ENCODE results near the gene CNTLN.
"Not testable (repeated sequence)": the region's sequence is repeated elsewhere in the genome, so short reads cannot be mapped to it uniquely, and the experiment has no call there.

The CNTLN gene

DNA sequence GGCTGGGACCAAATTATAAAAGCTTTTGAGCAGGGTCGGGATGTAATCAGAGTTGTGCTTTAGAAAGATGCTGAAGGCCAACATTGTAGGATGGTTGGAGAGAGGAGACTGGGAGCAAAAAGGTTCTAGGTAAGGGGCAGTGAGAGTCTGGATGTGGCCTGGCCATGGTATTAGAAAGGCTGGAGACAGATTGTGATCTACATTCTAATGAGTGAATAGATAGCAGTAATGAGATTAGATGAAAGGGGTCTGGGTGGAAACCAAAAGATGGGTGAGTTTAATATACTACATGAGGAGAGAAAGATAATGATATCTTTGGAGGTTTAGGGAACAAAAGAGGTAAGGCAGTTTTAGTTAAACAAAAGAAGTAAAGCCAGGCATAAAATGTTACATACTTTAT is 355.3 kb downstream of the CNTLN start:
- no peak for DNase-seq (ENCODE audit: low read depth in 2 of 2)

DNA sequence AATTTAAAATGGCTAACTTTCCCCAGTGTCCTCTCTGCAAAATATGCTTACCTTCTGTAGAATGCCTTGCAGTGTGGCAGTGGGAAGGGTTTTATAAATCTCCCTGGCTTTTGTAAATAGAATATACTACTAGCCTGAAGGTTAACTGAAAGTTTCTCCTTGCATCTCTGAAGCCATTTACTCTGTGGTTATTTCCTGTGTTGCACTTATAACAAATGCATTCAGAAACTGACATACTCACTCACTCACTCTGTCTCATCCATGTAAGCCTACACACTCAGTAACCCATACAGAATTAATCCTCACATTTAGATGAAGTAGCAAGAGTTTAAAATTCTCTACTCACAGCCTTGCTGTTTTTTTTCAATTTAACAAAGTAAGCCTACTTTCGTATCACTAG is 356.9 kb downstream of the CNTLN start:
- DNase-seq (ENCODE audit: low read depth in 2 of 2), result no peak

DNA sequence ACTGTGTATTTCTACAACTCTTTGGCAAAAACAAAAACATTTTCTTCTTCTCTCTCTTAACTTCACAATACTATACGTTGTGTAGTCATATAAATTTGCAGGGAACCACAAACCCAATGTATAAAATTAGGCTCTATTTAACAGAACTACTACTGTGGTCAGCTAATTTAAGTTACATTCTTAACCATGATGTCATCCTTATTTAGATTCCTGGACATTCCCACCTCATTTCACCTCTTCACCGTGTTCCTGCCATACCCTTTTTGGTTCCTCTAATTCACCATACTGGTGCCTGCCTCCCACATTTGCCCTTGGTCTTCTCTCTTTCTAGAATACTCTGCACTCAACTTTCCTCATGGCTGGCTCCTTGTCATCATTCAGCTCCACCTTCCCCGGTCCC is 368.4 kb downstream of the CNTLN start:
- no peak for DNase-seq (ENCODE audit: low read depth in 2 of 2)

- DNase-seq (ENCODE audit: low read depth in 2 of 2), result no peak
Measured at GRCh38 chr9:17509151-17509550, 374.3 kb downstream of the CNTLN start.

DNA sequence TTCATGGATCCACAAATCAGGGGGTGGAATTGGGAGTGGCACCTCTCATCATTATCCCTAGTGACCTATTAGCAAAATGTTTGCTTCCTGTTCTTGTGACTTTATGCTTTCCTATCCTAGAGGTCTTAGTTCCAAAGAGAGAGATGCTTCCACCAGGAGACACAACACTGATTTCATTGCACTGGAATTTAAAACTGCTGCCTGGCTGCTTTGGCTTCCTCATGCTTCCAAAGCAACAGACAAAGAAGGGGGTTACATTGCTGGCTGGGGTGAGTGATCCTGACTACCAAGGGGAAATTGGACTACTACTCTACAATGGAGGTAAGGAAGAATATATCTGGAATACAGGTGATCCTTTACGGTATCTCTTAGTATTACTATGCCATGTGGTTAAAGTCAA is 374.9 kb downstream of the CNTLN start:
- DNase-seq (ENCODE audit: low read depth in 2 of 2), result no peak

DNA sequence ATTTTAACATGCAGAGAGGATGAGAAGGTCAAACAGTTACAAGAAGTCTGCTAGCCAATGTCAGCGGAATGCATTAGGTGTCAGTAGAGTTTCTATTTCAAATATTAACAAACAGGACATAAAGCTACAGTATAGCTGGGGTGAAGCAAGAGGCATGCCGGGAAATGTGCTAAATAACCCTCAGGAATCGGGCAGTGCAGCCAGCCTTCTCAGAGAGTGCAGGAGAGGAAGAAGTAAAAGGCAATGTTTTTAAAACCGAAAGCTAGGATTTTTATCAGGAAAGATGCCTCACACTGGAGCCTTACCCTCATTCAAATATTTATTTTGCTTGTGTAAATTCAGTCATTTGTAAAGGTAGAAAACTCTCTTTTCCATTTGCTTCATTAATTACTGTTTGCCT is 384.9 kb downstream of the CNTLN start:
- DNase-seq (ENCODE audit: low read depth in 2 of 2), result no peak

DNA sequence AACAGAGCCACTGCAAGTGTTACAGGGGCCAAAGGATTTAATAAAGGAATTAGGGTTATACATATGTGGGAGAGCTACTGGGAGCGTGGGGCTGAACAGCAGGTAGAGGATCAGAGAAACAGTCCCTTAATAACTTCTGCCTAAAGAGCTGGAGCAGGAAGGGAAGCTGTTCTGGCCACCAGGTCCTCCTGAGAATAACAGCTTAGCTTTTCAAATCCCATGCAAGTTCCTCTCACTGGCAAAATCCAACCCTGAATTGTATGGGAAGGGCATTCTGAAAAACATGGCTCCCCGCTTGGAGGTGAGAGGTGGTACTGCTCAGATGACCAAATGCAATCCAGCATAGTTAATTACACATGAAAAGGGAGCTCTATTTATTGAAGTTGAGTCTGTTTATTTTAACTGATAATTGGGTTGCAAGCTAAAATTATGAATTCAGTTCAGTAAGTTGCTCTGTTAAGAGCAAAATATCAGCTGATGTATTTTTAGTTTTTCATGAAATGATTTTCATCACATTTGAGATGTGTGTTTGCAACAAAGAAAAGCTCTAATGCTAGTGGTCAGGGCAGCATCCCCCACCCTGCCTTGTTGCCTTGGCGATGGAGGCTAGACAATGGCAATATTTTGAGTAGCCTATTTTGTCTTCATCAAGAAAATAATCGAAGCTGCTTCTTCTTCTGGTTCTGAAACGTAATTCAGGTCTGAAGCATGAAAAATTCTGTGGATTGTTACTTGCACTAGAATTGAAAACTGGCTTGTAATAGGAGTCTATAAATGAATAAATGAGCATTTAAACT is 385.6 kb downstream of the CNTLN start:
- DNase-seq (ENCODE audit: low read depth in 2 of 2), result no peak

GRCh38 chr9:17521100-17521855 is 386.4 kb downstream of the CNTLN start:
- no peak for DNase-seq (ENCODE audit: low read depth in 2 of 2)

DNA sequence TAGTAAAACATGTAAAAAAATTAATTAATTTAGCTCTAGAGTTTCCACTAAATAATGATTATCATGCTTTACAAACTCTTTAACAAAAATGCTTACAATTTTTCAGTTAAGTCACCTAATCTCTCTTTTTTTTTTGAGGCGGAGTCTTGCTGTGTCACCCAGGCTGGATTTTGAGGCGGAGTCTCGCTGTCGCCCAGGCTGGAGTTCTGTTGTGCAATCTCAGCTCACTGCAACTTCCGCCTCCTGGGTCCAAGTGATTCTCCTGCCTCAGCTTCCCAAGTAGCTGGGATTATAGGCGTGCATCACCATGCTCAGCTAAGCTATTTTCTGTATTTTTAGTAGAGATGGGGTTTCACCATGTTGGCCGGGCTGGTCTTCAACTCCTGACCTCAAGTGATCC is 391.9 kb downstream of the CNTLN start:
- DNase-seq (ENCODE audit: low read depth in 2 of 2), result not testable (repeated sequence)

DNA sequence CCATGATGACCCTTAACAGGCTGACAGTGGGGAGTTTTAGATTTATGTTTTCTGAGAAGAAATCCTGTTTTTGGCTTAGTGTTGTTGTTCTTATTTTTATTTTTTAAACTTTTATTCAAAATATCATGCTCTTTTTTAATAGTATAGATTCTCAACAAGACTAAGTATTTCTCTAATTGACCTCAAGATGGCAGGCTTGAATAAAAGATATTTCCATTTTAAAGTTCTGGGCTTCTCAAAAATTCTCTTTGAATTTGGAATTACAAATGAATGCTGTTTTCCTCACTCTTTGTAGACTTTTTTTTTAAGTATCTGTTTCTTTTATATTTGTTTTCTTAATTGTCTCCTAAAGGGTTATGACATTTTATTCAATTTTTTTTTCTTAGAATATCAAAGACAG is 394.0 kb downstream of the CNTLN start:
- no peak for DNase-seq (ENCODE audit: low read depth in 2 of 2)

DNA sequence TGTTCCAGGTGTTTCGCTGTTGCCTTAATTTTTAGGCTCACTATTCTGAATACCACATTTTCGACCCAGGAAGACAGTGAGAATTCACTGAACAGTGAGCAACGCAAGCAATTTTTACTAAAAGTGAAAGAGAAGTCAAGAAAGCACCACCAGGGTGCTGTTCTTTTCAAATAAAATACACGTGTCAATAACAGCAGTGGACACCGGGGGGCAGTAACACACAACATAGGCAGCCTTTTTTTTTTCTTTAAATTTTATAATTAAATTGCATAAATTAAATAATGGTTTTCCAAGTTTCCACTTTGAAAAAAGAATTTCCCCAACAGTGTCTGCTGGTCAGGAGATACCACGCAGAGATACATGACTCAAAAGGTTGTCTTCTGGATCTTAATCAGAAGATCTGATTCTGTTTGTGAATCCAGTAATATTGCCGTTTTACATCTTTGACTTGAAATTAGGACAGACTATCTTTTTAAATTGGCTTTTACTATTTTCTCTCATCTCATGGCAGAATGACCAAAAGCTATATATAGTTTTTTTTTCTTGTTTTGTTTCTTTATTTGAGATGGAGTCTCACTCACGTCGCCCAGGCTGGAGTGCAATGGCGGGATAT is 396.9 kb downstream of the CNTLN start:
- DNase-seq (ENCODE audit: low read depth in 2 of 2), result no peak

- no peak for DNase-seq (ENCODE audit: low read depth in 2 of 2)
Measured at GRCh38 chr9:17532461-17532860, 397.6 kb downstream of the CNTLN start.

GRCh38 chr9:17535176-17535575 is 400.3 kb downstream of the CNTLN start:
- no peak for DNase-seq (ENCODE audit: low read depth in 2 of 2)

DNA sequence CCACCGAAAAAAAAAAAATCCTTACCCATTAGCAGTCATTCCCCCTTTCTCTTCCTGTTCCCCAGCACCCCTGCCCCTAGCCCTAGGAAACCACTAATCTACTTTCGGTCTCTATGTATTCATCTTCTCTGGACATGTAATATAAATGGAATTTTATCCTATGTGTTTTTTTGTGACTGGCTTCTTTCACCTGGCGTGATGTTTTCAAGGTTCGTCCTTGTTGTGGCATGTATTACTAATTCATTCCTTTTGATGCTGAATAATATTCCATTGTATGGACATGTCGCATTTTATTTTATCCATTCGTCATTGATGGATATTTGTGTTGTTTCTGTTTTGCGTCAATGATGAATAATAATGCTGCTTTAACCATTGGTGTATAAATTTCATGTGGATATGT is 401.2 kb downstream of the CNTLN start:
- DNase-seq (ENCODE audit: low read depth in 2 of 2), result no peak

DNA sequence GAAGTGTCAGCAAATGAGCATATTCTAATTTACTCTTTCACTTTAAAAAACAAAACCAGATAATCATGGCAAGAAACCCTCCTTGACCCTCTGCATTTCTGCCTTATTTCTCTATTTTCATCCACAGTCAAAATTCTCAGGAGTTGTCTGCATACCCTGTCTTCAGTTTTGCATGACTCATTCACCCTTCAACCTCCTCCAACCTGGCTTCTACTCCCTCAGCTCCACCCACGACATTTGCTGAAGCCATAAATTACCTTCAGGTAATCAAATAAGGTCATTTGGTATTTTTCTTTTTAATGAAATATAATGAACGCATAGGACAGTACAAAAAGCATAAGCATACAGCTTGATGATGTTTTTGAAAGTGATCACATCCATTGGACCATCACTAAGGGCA is 416.2 kb downstream of the CNTLN start:
- no peak for DNase-seq (ENCODE audit: low read depth in 2 of 2)
